OCI-LY7 (cell line): ENCODE results near the gene NOMO2.
"Not testable (repeated sequence)": the region's sequence is repeated elsewhere in the genome, so short reads cannot be mapped to it uniquely, and the experiment has no call there.

Source experiments
- EZH2phosphoT487 ChIP-seq: fragments of 200-600 bp; sonication (generic); IDR thresholded peaks from 2 replicates; pipeline ENCODE4 v1.6.1; 2018; ENCODE audit warnings: low read depth, borderline replicate concordance, mild to moderate bottlenecking, mixed run types, antibody characterized with exemption, low read length, moderate library complexity, mixed read lengths
- TF ChIP-seq, protein P1 (sequence below): fragments of 200-600 bp; sonication (generic); conservative IDR thresholded peaks from 2 replicates; pipeline ENCODE4 v1.5.1; 2014; ENCODE audit warnings: mild to moderate bottlenecking, antibody characterized with exemption, low read length, moderate library complexity, mixed read lengths

DNA sequence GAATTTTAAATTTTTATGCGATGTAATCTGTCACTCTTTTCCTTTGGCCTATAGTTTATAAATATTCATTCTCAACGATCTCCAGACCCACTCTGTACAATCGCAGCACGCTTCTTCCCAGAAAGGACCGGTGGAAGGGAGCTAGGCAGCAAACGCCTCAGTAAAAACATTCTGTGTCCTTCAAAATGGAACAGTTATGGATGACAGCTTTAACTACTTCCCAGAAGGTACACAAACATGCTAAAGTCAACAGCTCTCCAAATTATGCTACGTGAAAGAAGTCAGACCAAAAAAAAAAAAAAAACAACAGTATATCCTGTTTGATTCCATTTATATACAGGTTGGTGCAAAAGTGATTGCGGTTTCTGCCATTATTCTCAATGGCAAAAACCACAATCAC, 125.9 kb downstream of the NOMO2 start:
- TF ChIP-seq, protein P1, sequence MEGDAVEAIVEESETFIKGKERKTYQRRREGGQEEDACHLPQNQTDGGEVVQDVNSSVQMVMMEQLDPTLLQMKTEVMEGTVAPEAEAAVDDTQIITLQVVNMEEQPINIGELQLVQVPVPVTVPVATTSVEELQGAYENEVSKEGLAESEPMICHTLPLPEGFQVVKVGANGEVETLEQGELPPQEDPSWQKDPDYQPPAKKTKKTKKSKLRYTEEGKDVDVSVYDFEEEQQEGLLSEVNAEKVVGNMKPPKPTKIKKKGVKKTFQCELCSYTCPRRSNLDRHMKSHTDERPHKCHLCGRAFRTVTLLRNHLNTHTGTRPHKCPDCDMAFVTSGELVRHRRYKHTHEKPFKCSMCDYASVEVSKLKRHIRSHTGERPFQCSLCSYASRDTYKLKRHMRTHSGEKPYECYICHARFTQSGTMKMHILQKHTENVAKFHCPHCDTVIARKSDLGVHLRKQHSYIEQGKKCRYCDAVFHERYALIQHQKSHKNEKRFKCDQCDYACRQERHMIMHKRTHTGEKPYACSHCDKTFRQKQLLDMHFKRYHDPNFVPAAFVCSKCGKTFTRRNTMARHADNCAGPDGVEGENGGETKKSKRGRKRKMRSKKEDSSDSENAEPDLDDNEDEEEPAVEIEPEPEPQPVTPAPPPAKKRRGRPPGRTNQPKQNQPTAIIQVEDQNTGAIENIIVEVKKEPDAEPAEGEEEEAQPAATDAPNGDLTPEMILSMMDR: not testable (repeated sequence)
- not testable (repeated sequence) for TF ChIP-seq EZH2phosphoT487
